Measurements from ENCODE around the gene TPCN2. TPM values are rescaled to one million over a fixed set of nuclear protein-coding genes. Genes with fewer than 3 reads are reported as not detected.

TPCN2 gene
- total RNA-seq, 6 donors from 2014 or later = 12.5 to 61.8 (median 18.8) TPM

DNA sequence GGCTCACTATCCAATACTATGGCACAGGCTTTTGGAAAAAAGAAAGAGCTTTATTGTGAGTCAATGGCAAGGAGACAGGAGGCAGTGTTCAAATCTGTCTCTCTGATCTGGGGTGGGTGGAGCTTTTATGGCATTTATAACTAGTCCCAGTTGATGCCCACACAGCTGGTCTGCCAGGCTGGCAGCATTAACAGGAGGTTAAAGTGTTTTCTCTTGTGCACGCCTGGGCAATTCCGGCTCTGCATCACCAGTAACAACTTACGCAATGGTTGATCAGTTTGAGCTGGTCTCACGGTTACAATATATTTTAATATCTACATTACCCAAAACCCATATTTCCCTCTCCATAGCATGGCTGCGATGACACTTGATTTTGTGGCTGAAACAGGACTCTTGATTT lies 91.9 kb downstream of the TPCN2 start:
- DNase-seq (no peak), ATAC-seq (ENCODE audit: low FRiP score in 2 of 2) (no peak)
- H3K9me3 ChIP-seq = no peaks in the 10 kb centered on the region
- no peaks in the 10 kb centered on the region for H3K4me1 ChIP-seq
- TF ChIP-seq EP300 (IDR thresholded peaks at IDR 0.05) = no peak
- TF ChIP-seq POLR2AphosphoS5 (IDR thresholded peaks at IDR 0.05) = no peak
- 94 to 96% methylated on average over 5 of the region's 5 CpGs for WGBS, 2 donors
- H3K27ac ChIP-seq = no peak overlapping the region
- H3K27me3 ChIP-seq = no peaks in the 10 kb centered on the region
- H3K36me3 ChIP-seq = no peaks in the 10 kb centered on the region
- H3K4me3 ChIP-seq = no peak overlapping the region

DNA sequence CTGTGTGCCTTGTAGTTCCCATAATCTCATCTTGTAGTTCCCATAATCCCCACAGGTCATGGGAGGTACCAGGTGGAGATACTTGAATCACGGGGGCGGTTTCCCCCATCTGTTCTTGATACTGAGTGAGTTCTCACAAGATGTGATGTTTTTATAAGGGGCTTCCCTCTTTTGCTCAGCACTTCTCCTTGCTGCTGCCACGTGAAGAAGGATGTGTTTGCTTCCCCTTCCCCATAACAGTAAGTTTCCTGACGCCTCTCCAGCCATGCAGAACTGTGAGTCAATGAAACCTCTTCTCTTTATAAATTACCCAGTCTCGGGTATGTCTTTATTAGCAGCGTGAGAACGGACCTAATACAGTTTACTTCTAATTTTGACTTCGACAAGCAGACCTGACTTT lies 93.0 kb downstream of the TPCN2 start:
- H3K4me3 ChIP-seq = no peak overlapping the region
- ATAC-seq (ENCODE audit: low FRiP score in 2 of 2) = no peak
- 56 to 59% methylated on average over 8 of the region's 8 CpGs for WGBS, 2 donors

DNA sequence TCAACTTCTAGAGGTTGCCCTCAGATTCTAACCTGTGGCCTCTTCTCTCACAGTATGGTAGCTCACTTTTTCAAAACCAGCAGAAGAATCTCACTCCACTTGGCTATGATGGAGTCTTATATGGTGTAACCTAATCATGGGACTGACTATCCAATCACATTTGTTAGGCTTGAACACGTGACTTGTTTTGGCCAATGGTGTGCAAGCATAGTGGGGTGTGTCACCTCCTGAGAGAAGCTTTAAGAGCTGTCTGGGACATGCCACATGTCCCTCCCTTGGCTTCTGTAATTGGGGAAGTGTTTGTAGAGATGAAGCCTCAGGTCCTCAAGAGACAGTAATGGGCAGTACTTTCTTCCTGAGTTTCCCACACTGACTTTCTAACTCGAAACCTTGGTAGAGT lies 94.2 kb downstream of the TPCN2 start:
- Histone ChIP-seq H3K4me3 (no peak overlapping the region), H3K4me1 (no peaks in the 10 kb centered on the region), H3K27me3 (no peaks in the 10 kb centered on the region), H3K9me3 (peaks cover 0 to 4% (median 2%) of the 10 kb centered on the region in 4 donors), H3K36me3 (no peaks in the 10 kb centered on the region), H3K27ac (no peak overlapping the region)
- ATAC-seq (ENCODE audit: low FRiP score in 2 of 2) (no peak), DNase-seq (no peak)
- no peak for TF ChIP-seq POLR2AphosphoS5 (IDR thresholded peaks at IDR 0.05)
- no peak for TF ChIP-seq POLR2A (IDR thresholded peaks at IDR 0.05)
- TF ChIP-seq, protein P1, sequence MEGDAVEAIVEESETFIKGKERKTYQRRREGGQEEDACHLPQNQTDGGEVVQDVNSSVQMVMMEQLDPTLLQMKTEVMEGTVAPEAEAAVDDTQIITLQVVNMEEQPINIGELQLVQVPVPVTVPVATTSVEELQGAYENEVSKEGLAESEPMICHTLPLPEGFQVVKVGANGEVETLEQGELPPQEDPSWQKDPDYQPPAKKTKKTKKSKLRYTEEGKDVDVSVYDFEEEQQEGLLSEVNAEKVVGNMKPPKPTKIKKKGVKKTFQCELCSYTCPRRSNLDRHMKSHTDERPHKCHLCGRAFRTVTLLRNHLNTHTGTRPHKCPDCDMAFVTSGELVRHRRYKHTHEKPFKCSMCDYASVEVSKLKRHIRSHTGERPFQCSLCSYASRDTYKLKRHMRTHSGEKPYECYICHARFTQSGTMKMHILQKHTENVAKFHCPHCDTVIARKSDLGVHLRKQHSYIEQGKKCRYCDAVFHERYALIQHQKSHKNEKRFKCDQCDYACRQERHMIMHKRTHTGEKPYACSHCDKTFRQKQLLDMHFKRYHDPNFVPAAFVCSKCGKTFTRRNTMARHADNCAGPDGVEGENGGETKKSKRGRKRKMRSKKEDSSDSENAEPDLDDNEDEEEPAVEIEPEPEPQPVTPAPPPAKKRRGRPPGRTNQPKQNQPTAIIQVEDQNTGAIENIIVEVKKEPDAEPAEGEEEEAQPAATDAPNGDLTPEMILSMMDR (IDR thresholded peaks at IDR 0.05) = no peak
- no peak for TF ChIP-seq EP300 (IDR thresholded peaks at IDR 0.05)
- 89 to 100% methylated on average over 2 of the region's 2 CpGs for WGBS, 2 donors

More for the DNA sequence above, 93.0 kb downstream of the TPCN2 start:
- Histone ChIP-seq H3K27ac (no peak overlapping the region), H3K36me3 (no peaks in the 10 kb centered on the region), H3K9me3 (peaks cover 0 to 4% (median 2%) of the 10 kb centered on the region in 4 donors), H3K27me3 (no peaks in the 10 kb centered on the region), H3K4me1 (no peaks in the 10 kb centered on the region)
- no peak for TF ChIP-seq POLR2A (IDR thresholded peaks at IDR 0.05)
- TF ChIP-seq POLR2AphosphoS5 (IDR thresholded peaks at IDR 0.05) = no peak
- TF ChIP-seq, protein P1 (IDR thresholded peaks at IDR 0.05) = no peak
- TF ChIP-seq EP300 (IDR thresholded peaks at IDR 0.05) = no peak
- DNase-seq = no peak

DNA sequence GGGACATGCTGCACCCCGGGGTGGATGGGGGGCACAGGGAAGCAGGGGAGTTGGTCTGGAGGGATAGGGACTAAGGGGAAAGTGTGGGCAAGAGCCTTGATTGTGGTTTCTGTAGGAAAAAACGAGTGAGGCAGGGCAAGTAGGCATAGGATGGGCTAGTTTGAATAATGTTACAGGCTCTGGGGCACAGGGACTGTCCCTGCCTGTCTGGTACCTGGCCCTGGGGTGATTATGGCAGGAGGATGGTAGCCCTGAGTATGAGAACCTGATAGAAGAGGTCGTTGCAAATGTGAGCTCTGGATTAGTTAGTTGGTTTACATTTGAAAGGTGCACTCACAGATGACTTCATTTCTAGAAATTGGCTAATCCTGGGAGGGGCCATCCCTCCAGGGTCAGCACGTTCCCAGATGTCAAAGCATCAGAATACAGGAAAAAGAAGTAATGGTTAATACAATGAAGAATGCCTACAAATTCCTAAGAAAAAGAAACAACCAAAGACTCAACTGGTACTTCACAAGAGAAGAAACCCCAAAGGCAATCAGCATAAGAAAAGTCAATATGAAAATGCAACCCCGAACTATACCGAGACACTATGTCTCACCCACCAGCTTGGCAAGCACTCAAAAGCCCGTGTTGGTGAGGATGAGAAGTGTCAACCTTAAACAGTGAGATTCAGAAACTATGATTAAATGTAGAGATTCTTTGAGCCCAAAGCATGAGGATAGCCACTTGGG lies 95.8 kb downstream of the TPCN2 start:
- no peak for DNase-seq
- peaks cover 0 to 4% (median 2%) of the 10 kb centered on the region in 4 donors for H3K9me3 ChIP-seq
- ATAC-seq (ENCODE audit: low FRiP score in 2 of 2) = no peak
- no peaks in the 10 kb centered on the region for H3K27me3 ChIP-seq
- TF ChIP-seq POLR2AphosphoS5 (IDR thresholded peaks at IDR 0.05) (no peak), POLR2A (IDR thresholded peaks at IDR 0.05) (no peak), EP300 (IDR thresholded peaks at IDR 0.05) (no peak)
- TF ChIP-seq, protein P1 (IDR thresholded peaks at IDR 0.05) = no peak
- WGBS, 2 donors = 58 to 61% methylated on average over 7 of the region's 7 CpGs
- no peak overlapping the region for H3K27ac ChIP-seq
- H3K4me1 ChIP-seq = no peaks in the 10 kb centered on the region
- no peak overlapping the region for H3K4me3 ChIP-seq
- no peaks in the 10 kb centered on the region for H3K36me3 ChIP-seq

DNA sequence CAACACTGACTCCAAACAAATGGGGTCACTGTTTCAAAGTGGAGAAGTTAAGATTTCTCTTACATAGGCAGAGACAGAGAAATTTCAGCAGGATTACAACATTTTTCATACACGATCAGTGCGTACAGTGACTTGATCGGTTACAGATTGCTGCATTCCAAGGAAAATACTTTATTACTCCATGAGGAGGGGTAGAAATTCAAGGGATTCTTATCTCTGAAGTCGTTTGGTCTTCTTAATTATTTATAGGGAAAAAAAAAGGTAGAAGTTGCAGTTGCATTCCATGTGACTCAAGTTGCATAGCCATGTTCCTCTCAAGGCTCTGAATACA lies 96.3 kb downstream of the TPCN2 start:
- no peak overlapping the region for H3K27ac ChIP-seq
- no peak overlapping the region for H3K4me3 ChIP-seq
- H3K27me3 ChIP-seq = no peaks in the 10 kb centered on the region
- ATAC-seq (ENCODE audit: low FRiP score in 2 of 2) (no peak), DNase-seq (no peak)
- H3K36me3 ChIP-seq = no peaks in the 10 kb centered on the region
- peaks cover 0 to 4% (median 2%) of the 10 kb centered on the region in 4 donors for H3K9me3 ChIP-seq
- WGBS, 2 donors = 50 to 62% methylated on average over 4 of the region's 4 CpGs
- TF ChIP-seq POLR2A (IDR thresholded peaks at IDR 0.05) = no peak
- no peak for TF ChIP-seq EP300 (IDR thresholded peaks at IDR 0.05)
- TF ChIP-seq, protein P1 (IDR thresholded peaks at IDR 0.05) = no peak
- TF ChIP-seq POLR2AphosphoS5 (IDR thresholded peaks at IDR 0.05) = no peak
- H3K4me1 ChIP-seq = no peaks in the 10 kb centered on the region

All from upper lobe of left lung (tissue), 6 donors.